Tibial nerve (tissue), 4 donors: ENCODE data around the gene DOCK1.

Experiments used
- EP300 ChIP-seq, 2 donors: sonication (generic); formaldehyde crosslinking; IDR thresholded peaks; one replicate each; pipeline ENCODE4 v1.6.1; 2017; ENCODE audit warnings: antibody characterized with exemption in 2 of 2, mild to moderate bottlenecking in 1 of 2
- POLR2A ChIP-seq, 2 donors: fragments of 450-650 bp; IDR thresholded peaks; one replicate each; pipeline ENCODE4 v1.6.1; 2017; ENCODE audit warnings: antibody characterized with exemption in 2 of 2, mild to moderate bottlenecking in 2 of 2, moderate library complexity in 2 of 2
- TF ChIP-seq, protein P1 (sequence below), 5 experiments: fragments of 200-600 bp in 3 of 5; fragments of 450-650 bp in 2 of 5; sonication (generic) in 3 of 5; IDR thresholded peaks; one replicate each; pipeline ENCODE4 v1.5.1; 2016 to 2019; ENCODE audit warnings: antibody characterized with exemption in 5 of 5, mild to moderate bottlenecking in 3 of 5, moderate library complexity in 2 of 5

DNA sequence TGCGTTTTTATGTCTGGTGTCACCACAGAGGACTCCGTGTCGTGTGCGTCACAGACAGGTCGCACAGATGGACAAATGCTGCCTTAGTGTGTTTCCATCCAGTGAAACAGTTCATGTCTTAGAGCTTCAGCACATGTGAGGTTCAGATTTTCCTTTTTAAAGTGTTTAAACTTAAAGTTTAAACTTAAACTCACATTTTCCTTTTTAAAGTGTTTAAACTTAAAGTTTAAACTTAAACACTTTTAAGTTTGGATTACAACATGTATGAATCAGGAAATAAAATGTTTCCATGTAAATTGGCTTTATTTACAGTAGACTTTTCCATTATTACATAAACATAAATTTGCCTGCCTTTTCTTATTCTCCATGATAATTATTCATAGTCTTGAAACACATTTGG, 223.9 kb downstream of the DOCK1 start:
- no peak for TF ChIP-seq POLR2A (IDR thresholded peaks at IDR 0.05)
- TF ChIP-seq, protein P1, sequence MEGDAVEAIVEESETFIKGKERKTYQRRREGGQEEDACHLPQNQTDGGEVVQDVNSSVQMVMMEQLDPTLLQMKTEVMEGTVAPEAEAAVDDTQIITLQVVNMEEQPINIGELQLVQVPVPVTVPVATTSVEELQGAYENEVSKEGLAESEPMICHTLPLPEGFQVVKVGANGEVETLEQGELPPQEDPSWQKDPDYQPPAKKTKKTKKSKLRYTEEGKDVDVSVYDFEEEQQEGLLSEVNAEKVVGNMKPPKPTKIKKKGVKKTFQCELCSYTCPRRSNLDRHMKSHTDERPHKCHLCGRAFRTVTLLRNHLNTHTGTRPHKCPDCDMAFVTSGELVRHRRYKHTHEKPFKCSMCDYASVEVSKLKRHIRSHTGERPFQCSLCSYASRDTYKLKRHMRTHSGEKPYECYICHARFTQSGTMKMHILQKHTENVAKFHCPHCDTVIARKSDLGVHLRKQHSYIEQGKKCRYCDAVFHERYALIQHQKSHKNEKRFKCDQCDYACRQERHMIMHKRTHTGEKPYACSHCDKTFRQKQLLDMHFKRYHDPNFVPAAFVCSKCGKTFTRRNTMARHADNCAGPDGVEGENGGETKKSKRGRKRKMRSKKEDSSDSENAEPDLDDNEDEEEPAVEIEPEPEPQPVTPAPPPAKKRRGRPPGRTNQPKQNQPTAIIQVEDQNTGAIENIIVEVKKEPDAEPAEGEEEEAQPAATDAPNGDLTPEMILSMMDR (IDR thresholded peaks at IDR 0.05) = no peak
- TF ChIP-seq EP300 (IDR thresholded peaks at IDR 0.05) = no peak
